K562 (cell line): ENCODE data around the gene ANKS1B. TPM values are rescaled to one million over a fixed set of nuclear protein-coding genes. Genes with fewer than 3 reads are reported as not detected.

Experiments used
- ATAC-seq: fragments of 200-7000 bp; cut with Tn5 transposase; 3 replicates; pipeline ENCODE4 v1.9.1; 2020; ENCODE audit warnings: moderate library complexity
- BruUV-seq: library from RNA; stranded (reverse); fragments of 400-500 nt; replicated peaks from 2 replicates; lab custom pipeline; 2021; lab: Mats Ljungman, UMichigan
- CTCF ChIA-PET: fragments of 300-600 bp; formaldehyde crosslinking; extraction: SDS; loops from one replicate; lab custom pipeline; 2021; ENCODE audit warnings: low intra/inter-chr PET ratio; lab: Yijun Ruan, JAX
- POLR2A ChIA-PET: fragments of 300-600, 350-650 bp; sonication (Branson Sonifier 250); formaldehyde crosslinking; extraction: SDS; loops from one replicate; lab custom pipeline; 2021; ENCODE audit warnings: antibody characterized with exemption, inconsistent platforms; lab: Yijun Ruan, JAX
- DNase-seq, 4 experiments: peaks; one replicate each; pipeline versions ENCODE4 v3.0.0 to v3.0.0-alpha.2; 2011 to 2018; ENCODE audit warnings: low spot score in 3 of 4, mixed read lengths in 3 of 4; ENCODE audit errors: extremely low read depth in 1 of 4
- FAIRE-seq: peaks from 2 replicates; lab custom pipeline; 2011; peaks lifted over from hg19 to GRCh38; lab: Jason Lieb, UNC
- H2AFZ ChIP-seq: 2 replicates; pipeline ENCODE4 v1.6.0; 2011; ENCODE audit warnings: low read depth, low read length, control low read depth, inconsistent platforms
- H3K27ac ChIP-seq: fragments of 200-600 bp; 3 replicates; pipeline ENCODE4 v1.8.0; 2011; ENCODE audit warnings: low read depth, mild to moderate bottlenecking, control low read depth, inconsistent platforms, low read length, moderate library complexity, mixed read lengths; ENCODE audit errors: extremely low read depth
- H3K27me3 ChIP-seq, 2 experiments: fragments of 300-600 bp in 1 of 2; 2 replicates in 1 of 2; 3 replicates in 1 of 2; pipeline versions ENCODE4 v1.6.0 to v1.8.0; 2011; ENCODE audit warnings: inconsistent platforms in 2 of 2, low read length in 2 of 2, mild to moderate bottlenecking in 1 of 2, mixed read lengths in 1 of 2, moderate library complexity in 1 of 2; ENCODE audit not compliant: control insufficient read depth in 2 of 2, insufficient read depth in 2 of 2
- H3K36me3 ChIP-seq: fragments of 300-600 bp; 3 replicates; pipeline ENCODE4 v1.8.0; 2011; ENCODE audit warnings: mild to moderate bottlenecking, low read length, inconsistent platforms; ENCODE audit not compliant: control insufficient read depth, insufficient read depth
- H3K4me1 ChIP-seq, 2 experiments: fragments of 200-600 bp in 1 of 2; replicated peaks in 1 of 2; 2 replicates in 1 of 2; 3 replicates in 1 of 2; pipeline versions ENCODE4 v1.5.1 to v1.8.0; 2011; ENCODE audit warnings: inconsistent platforms in 2 of 2, low read length in 2 of 2, mild to moderate bottlenecking in 1 of 2, mixed read lengths in 1 of 2, moderate library complexity in 1 of 2; ENCODE audit not compliant: control insufficient read depth in 2 of 2, insufficient read depth in 2 of 2
- H3K4me2 ChIP-seq: 2 replicates; pipeline ENCODE4 v1.6.1; 2011; ENCODE audit warnings: low read length, control low read depth, inconsistent platforms, mixed read lengths; ENCODE audit not compliant: insufficient read depth
- H3K4me3 ChIP-seq: fragments of 200-600 bp; sonication (generic), shearing (Covaris generic); 2 replicates; pipeline ENCODE4 v1.5.1; 2016; ENCODE audit warnings: control low read depth, inconsistent platforms
- H3K79me2 ChIP-seq: fragments of 200-600 bp; 3 replicates; pipeline ENCODE4 v1.8.0; 2011; ENCODE audit warnings: low read length, inconsistent platforms; ENCODE audit not compliant: control insufficient read depth, insufficient read depth
- H3K9ac ChIP-seq, 2 experiments: 2 replicates each; pipeline versions ENCODE4 v1.6.0 to v1.6.1; 2011; ENCODE audit warnings: low read depth in 2 of 2, low read length in 2 of 2, control low read depth in 1 of 2, inconsistent platforms in 1 of 2, mild to moderate bottlenecking in 1 of 2, mixed read lengths in 1 of 2; ENCODE audit not compliant: insufficient read depth in 1 of 2
- H3K9me1 ChIP-seq: one replicate; pipeline ENCODE4 v1.6.0; 2011; ENCODE audit warnings: inconsistent platforms, mild to moderate bottlenecking, low read length, moderate library complexity; ENCODE audit not compliant: control insufficient read depth, insufficient read depth
- H3K9me3 ChIP-seq: replicated peaks from 2 replicates; pipeline ENCODE4 v1.5.1; 2011; ENCODE audit warnings: low read depth, low read length, inconsistent platforms; ENCODE audit not compliant: control insufficient read depth, insufficient read depth
- H4K20me1 ChIP-seq: replicated peaks from 2 replicates; pipeline ENCODE4 v1.6.1; 2011; ENCODE audit warnings: low read length, inconsistent platforms, mixed read lengths; ENCODE audit not compliant: control insufficient read depth, insufficient read depth
- E4F1 ChIP-seq: fragments of 250-450 bp; sonication (Bioruptor Pico); IDR thresholded peaks from 2 replicates; pipeline ENCODE4 v1.5.0; 2021; ENCODE audit warnings: mild to moderate bottlenecking, borderline replicate concordance
- MCM5 ChIP-seq: fragments of 450-650 bp; IDR thresholded peaks from 2 replicates; pipeline ENCODE4 v1.6.1; 2016; ENCODE audit warnings: low read depth
- PATZ1 ChIP-seq: fragments of 250-450 bp; sonication (Bioruptor Pico); IDR thresholded peaks from 2 replicates; pipeline ENCODE4 v1.5.0; 2020; ENCODE audit warnings: mild to moderate bottlenecking, borderline replicate concordance
- TCF7 ChIP-seq: sonication (generic); IDR thresholded peaks from 2 replicates; pipeline ENCODE4 v1.6.1; 2016; ENCODE audit warnings: antibody characterized with exemption, borderline replicate concordance
- ZNF318 ChIP-seq, 2 experiments: fragments of 450-650 bp; IDR thresholded peaks; 2 replicates each; pipeline ENCODE4 v1.6.1; 2016; ENCODE audit warnings: mild to moderate bottlenecking in 2 of 2, borderline replicate concordance in 1 of 2, low read depth in 1 of 2, moderate library complexity in 1 of 2
- ZNF41 ChIP-seq: fragments of 250-450 bp; sonication (Bioruptor Pico); conservative IDR thresholded peaks from 2 replicates; pipeline ENCODE4 v1.4.0; 2020; ENCODE audit warnings: mild to moderate bottlenecking
- ZNF431 ChIP-seq: sonication (generic); formaldehyde crosslinking; IDR thresholded peaks from 2 replicates; pipeline ENCODE4 v1.8.0; 2022; ENCODE audit warnings: mild to moderate bottlenecking, missing genetic modification reagents
- in situ Hi-C: fragments of 300-500 bp; cut with MboI; formaldehyde crosslinking; loops from 4 replicates; pipeline ENCODE4 v1.15.0; 2018; ENCODE audit warnings: inconsistent platforms, mixed read lengths
- intact Hi-C: fragments of 100-400 bp; cut with micrococcal nuclease; formaldehyde crosslinking; loops from 2 replicates; pipeline ENCODE4 v1.14.2; 2022
- polyA plus RNA-seq, 8 experiments: library from polyadenylated mRNA; depleted of rRNA in 4 of 8; stranded (reverse) in 5 of 8; unstranded in 3 of 8; fragments of >200 nt; fragmentation: Nextera tagmentation in 2 of 8; fragmentation: Illumina TruSeq in 1 of 8; extraction: Ambion mirVana in 2 of 8; extraction: Trizol in 1 of 8; gene quantifications; 2 replicates each; pipeline versions ENCODE4 v1.2.1 to v1.2.3, GENCODE V29; 2011 to 2014; ENCODE audit warnings: inconsistent platforms in 1 of 8, missing spikeins in 1 of 8
- total RNA-seq, 7 experiments: library from RNA; depleted of rRNA in 6 of 7; stranded (reverse); fragments of >200 nt in 6 of 7; fragmentation: Illumina TruSeq in 2 of 7; extraction: Trizol in 2 of 7; gene quantifications; 2 replicates each; pipeline versions ENCODE4 v1.2.1 to v1.2.3, GENCODE V29; 2011 to 2021; ENCODE audit warnings: low replicate concordance in 1 of 7

The ANKS1B gene
- total and polyA plus RNA-seq, 9 of the 15 experiments (the other 6 are each of a cell fraction or from before 2014, with no cell fraction given), result 0.04 to 0.47 (median 0.28) TPM; not detected in 4

GRCh38 chr12:99709619-99710018, 275.1 kb downstream of the ANKS1B start:
- H3K36me3 ChIP-seq, result no peaks in the 10 kb centered on the region
- no peak overlapping the region for H2AFZ ChIP-seq
- ChIA-PET CTCF (no interaction called here), POLR2A (no interaction called here)
- FAIRE-seq (no peak), DNase-seq (no peak), ATAC-seq (no peak)
- H3K9ac ChIP-seq, result no peak overlapping the region
- no peaks in the 10 kb centered on the region for H3K79me2 ChIP-seq
- TF ChIP-seq ZNF431 (CRISPR knock-in tag) (no peak), ZNF41 (CRISPR knock-in tag) (no peak), TCF7 (no peak), E4F1 (no peak), PATZ1 (CRISPR knock-in tag) (no peak), ZNF318 (IDR thresholded peaks at IDR 0.05; ENCODE audit: borderline replicate concordance in 1 of 2, low read depth in 1 of 2) (no peak), MCM5 (no peak)
- no peak overlapping the region for H3K4me2 ChIP-seq
- no peak overlapping the region for H3K27ac ChIP-seq
- in situ Hi-C loops (no loop called here), intact Hi-C loops (no loop called here)
- H3K9me3 ChIP-seq, result no peaks in the 10 kb centered on the region
- no peak overlapping the region for H3K4me3 ChIP-seq
- no peaks in the 10 kb centered on the region for H3K27me3 ChIP-seq
- no peaks in the 10 kb centered on the region for H4K20me1 ChIP-seq
- BruUV-seq, result no TSS peak
- no peaks in the 10 kb centered on the region for H3K9me1 ChIP-seq
- no peaks in the 10 kb centered on the region for H3K4me1 ChIP-seq
